Measurements from ENCODE around the gene IVL.

DNA sequence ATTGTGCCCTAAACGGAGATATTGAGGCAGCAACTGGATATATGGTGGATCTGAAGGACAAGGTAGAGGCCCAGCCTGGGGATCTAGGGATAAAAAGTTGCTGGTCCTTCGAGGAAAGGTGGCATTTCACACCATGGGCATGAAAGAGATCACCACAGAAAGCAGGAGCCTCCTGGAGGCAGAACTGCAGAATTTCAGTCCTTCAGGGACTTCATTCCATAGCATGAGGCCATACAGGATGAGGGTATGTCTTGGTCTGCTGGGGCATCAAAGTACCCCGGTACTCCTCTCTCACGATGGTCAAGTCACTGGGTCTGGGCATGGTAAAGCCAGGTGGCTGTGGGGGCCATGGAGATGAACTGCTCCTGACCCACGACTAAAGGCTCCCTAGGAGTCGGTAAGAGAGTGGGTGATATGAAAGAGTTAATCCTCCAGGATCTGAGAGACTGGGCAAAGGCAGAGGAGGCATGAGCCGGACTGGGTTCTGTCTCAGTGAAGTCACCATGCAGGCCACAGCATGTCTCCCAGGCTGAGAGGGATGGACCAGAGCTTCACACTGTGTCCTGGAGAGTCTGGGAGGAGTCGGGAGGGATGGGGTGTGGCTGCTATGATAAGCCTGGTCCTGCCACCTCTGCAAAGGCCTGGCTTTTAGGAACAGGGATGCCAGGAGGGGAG lies 32.8 kb downstream of the IVL start:
- TF ChIP-seq, protein P1, sequence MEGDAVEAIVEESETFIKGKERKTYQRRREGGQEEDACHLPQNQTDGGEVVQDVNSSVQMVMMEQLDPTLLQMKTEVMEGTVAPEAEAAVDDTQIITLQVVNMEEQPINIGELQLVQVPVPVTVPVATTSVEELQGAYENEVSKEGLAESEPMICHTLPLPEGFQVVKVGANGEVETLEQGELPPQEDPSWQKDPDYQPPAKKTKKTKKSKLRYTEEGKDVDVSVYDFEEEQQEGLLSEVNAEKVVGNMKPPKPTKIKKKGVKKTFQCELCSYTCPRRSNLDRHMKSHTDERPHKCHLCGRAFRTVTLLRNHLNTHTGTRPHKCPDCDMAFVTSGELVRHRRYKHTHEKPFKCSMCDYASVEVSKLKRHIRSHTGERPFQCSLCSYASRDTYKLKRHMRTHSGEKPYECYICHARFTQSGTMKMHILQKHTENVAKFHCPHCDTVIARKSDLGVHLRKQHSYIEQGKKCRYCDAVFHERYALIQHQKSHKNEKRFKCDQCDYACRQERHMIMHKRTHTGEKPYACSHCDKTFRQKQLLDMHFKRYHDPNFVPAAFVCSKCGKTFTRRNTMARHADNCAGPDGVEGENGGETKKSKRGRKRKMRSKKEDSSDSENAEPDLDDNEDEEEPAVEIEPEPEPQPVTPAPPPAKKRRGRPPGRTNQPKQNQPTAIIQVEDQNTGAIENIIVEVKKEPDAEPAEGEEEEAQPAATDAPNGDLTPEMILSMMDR (IDR thresholded peaks at IDR 0.05): no peak
- TF ChIP-seq POLR2A (IDR thresholded peaks at IDR 0.05): no peak

Measured in adrenal gland (tissue), 5 donors.